Amygdala (tissue), 56 donors: Measurements from ENCODE around the gene XIRP2.
A peak's percentile ranks its signal among the peaks of the same experiment; 100 is the strongest.
"Not testable (repeated sequence)": the region's sequence is repeated elsewhere in the genome, so short reads cannot be mapped to it uniquely, and the experiment has no call there.

Experiments
- DNase-seq, 56 donors: peaks; one replicate each; lab custom pipeline; 2025; lab: John Stamatoyannopoulos, UW

The XIRP2 gene

DNA sequence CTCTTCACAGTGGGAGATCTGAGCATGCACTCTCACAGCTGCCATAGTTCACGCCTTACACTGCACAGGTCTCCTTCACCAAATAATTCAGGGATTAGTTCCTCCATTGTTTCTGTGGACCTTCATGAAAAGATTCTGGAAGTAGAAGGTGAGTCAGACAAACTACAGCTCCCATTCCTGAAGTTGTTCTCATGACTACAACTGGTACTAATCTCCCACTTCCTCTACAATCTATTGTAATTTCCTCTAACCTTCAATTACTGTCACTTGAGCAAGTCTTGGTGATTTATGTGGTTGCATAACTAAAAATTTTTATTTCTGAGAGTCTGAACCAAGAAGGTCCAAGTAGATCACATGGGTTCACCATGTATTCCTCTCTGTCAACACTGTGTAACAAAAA, 128.7 kb downstream of the XIRP2 start:
- DNase-seq = no peak

GRCh38 chr2:167018590-167018989, 130.3 kb downstream of the XIRP2 start:
- DNase-seq = no peak

- no peak for DNase-seq
Measured at GRCh38 chr2:167028503-167028902, 140.2 kb downstream of the XIRP2 start.

DNA sequence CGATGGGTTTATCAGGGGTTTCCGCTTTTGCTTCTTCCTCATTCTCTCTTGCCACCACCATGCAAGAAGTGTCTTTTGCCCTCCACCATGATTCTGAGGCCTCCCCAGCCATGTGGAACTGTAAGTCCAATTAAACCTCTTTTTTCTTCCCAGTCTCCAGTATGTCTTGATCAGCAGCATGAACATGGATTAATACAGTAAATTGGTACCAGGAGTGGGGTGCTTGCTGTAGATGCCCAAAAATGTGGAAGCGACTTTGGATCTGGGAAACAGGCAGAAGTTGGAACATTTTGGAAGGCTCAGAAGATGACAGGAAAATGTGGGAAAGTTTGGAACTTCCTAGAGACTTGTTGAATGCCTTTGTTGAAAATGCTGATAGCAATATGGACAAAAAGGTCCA, 146.7 kb downstream of the XIRP2 start:
- not testable (repeated sequence) for DNase-seq

GRCh38 chr2:167048829-167049228, 160.5 kb downstream of the XIRP2 start:
- no peak for DNase-seq

- no peak for DNase-seq
Measured at GRCh38 chr2:167049659-167050058, 161.4 kb downstream of the XIRP2 start.

DNA sequence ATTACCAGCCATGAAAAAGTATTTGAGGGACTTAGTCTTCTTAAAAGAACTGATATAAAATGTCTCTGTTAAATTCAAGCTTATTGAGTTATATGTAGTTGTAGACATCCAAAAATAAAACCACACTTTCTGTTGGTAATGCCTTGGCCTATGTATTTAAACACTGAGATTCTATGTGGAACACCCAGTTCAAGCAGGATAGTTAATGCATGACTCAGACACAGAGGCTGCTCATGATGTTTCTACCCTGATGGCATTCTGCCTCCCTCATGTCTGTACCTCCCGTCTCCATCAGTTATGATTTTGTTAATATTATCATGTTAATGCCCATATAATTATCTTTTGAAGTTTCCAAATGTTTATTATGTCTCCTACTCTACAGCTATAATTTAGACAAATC, 164.5 kb downstream of the XIRP2 start:
- no peak for DNase-seq

- DNase-seq = no peak
Measured at GRCh38 chr2:167054881-167055280, 166.6 kb downstream of the XIRP2 start.

- no peak for DNase-seq
Measured at GRCh38 chr2:167057446-167057845, 169.2 kb downstream of the XIRP2 start.

DNA sequence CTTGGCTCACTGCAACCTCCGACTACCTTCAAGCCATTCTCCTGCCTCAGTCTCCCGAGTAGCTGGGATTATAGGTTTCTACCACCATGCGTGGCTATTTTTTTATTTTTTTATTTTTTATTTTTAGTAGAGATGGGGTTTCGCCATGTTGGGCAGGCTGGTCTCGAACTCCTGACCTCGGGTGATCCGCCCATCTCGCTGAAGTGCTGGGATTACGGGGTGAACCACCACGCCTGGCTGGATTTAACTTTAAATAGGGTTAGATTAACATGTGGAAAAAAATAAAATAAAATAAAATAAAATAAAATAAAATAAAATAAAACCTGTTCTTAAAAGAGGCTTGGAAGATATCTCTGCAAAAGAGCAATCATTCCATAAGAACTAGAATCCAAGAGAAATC, 170.9 kb downstream of the XIRP2 start:
- no peak for DNase-seq

GRCh38 chr2:167069855-167070254, 181.6 kb downstream of the XIRP2 start:
- no peak for DNase-seq

GRCh38 chr2:167075708-167076107, 187.4 kb downstream of the XIRP2 start:
- DNase-seq = not testable (repeated sequence)

DNA sequence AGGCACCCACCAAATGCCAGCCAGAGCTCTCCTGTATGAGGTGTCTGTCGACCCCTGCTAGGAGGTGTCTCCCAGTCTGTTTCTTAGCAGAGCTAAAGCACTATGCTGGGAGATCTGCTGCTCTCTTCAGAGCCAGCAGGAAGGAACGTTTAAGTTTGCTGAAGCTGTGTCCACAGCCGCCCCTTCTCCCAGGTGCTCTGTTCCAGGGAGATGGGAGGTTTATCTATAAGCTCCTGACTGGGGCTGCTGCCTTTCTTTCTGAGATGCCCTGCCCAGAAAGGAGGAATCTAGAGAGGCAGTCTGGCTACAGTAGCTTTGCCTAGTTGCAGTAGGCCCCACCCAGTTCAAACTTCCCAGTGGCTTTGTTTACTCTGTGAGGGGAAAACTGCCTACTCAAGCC, 210.7 kb downstream of the XIRP2 start:
- peak in 1 of 56 donors; percentile 0 for DNase-seq

- DNase-seq = no peak
Measured at GRCh38 chr2:167100506-167100905, 212.2 kb downstream of the XIRP2 start.

GRCh38 chr2:167103028-167103756, 214.9 kb downstream of the XIRP2 start:
- no peak for DNase-seq

DNA sequence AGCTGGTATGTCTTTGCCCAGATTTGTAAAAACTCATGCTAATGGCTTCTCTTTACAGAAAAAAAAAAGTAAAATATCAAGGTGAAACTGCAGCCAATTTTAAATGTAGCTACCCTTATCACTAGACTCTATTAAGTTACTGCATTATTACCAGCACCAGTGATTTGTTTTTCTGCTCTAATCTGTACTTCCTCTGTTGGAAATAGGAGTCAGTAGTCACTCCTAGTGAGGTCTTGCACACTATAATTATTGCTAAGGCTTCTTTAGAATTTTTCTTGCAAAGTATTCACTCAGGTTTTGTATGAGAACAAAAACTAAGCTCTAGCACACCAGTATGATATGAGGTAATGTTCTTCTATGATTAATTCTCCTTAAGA, 215.5 kb downstream of the XIRP2 start:
- DNase-seq = no peak

- DNase-seq = no peak
Measured at GRCh38 chr2:167104691-167105090, 216.4 kb downstream of the XIRP2 start.

GRCh38 chr2:167109682-167110081, 221.4 kb downstream of the XIRP2 start:
- DNase-seq = not testable (repeated sequence)

GRCh38 chr2:167110345-167110744, 222.1 kb downstream of the XIRP2 start:
- DNase-seq = no peak

GRCh38 chr2:167114018-167114417, 225.7 kb downstream of the XIRP2 start:
- no peak for DNase-seq

GRCh38 chr2:167115541-167115940, 227.3 kb downstream of the XIRP2 start:
- DNase-seq = no peak

DNA sequence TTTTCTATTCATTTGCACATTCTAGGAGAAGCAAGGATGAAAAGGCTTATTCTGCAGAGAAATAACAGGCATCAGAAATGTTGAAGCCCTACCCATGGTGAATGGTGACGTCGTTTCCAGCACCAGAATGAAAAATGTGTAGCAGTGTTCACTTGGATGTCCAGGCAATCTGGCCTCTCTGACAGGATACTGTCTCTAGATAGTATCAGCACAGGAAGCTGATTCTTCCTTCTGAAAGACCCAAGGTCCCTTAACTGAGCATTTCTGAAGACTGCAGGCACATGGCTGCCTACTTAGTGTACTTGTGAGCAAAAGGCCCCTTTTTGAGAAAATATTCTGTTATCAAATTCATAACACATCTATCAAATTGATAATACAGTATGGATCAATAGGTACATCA, 234.1 kb downstream of the XIRP2 start:
- DNase-seq = no peak

DNA sequence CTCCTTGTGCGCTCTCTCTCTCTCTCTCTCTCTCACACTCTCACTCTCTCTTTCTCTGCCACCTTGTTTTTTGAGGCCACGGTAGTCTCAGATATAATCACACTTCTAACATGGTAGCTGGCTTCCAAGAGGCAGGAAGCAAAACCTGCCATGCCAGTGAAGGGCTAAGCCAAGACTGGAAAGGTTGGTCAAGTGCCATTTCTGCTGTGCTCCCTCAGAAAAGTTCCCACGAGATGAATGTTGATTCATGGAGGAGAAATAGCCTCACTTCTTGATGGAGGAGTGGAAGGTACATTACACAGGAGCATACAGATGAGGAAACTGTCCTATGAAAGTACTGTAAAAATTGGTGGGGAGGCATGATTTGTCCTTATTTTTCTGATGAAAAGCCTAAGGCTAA, 237.9 kb downstream of the XIRP2 start:
- no peak for DNase-seq
